Adrenal gland (tissue), 12 donors: ENCODE measurements around the gene PLIN5. TPM values are rescaled to one million over a fixed set of nuclear protein-coding genes. Genes with fewer than 3 reads are reported as not detected.

Experiments
- DNase-seq, 7 donors: peaks; one replicate each; pipeline ENCODE4 v3.0.0-alpha.2; 2019 to 2020
- H3K27ac ChIP-seq, 5 donors: fragments of 200-600 bp; sonication (generic) in 4 of 5; 1 replicate in 3 of 5; 2 replicates in 2 of 5; pipeline versions ENCODE4 v1.5.1 to v1.8.0; 2016 to 2020; ENCODE audit warnings: mild to moderate bottlenecking in 1 of 5
- H3K27me3 ChIP-seq: fragments of 200-600 bp; 2 replicates; pipeline ENCODE4 v1.8.0; 2021
- H3K36me3 ChIP-seq, 2 donors: fragments of 200-600 bp; replicated peaks in 1 of 2; 1 replicate in 1 of 2; 2 replicates in 1 of 2; pipeline versions ENCODE4 v1.5.1 to v1.8.0; 2018 to 2022
- H3K4me1 ChIP-seq, 2 donors: fragments of 200-600 bp; replicated peaks in 1 of 2; 1 replicate in 1 of 2; 2 replicates in 1 of 2; pipeline versions ENCODE4 v1.5.1 to v1.8.0; 2018 to 2021
- H3K4me3 ChIP-seq, 4 donors: fragments of 200-600 bp; sonication (generic) in 3 of 4; one replicate each; pipeline ENCODE4 v1.5.1; 2016 to 2018
- H3K9me3 ChIP-seq, 3 donors: fragments of 200-600 bp; sonication (generic) in 1 of 3; replicated peaks in 1 of 3; 1 replicate in 2 of 3; 2 replicates in 1 of 3; pipeline versions ENCODE4 v1.5.1 to v1.8.0; 2016 to 2021
- CTCF ChIP-seq, 6 experiments: fragments of 450-650 bp in 4 of 6; fragments of 200-600 bp in 2 of 6; sonication (generic) in 1 of 6; IDR thresholded peaks; 1 replicate in 5 of 6; 2 replicates in 1 of 6; pipeline versions ENCODE4 v1.5.1 to v1.8.0; 2016 to 2021; ENCODE audit warnings: antibody characterized with exemption in 6 of 6, mild to moderate bottlenecking in 2 of 6, moderate library complexity in 1 of 6
- POLR2A ChIP-seq, 2 donors: fragments of 450-650 bp; IDR thresholded peaks; one replicate each; pipeline ENCODE4 v1.6.1; 2017; ENCODE audit warnings: antibody characterized with exemption in 2 of 2, mild to moderate bottlenecking in 2 of 2, moderate library complexity in 1 of 2
- WGBS, 4 donors: extraction: QIAGEN DNeasy Blood & Tissue Kit in 2 of 4; methylation state at CpG; one replicate each; pipeline versions ENCODE4 v1.1.5 to v1.1.7; 2013 to 2017; 5-methylcytosine and 5-hydroxymethylcytosine counted together
- intact Hi-C, 2 donors: fragments of 100-400 bp; cut with DNase I; formaldehyde crosslinking; loops; one replicate each; pipeline versions ENCODE4 v1.14.1 to v1.15.0; 2022 to 2023
- polyA plus RNA-seq, 3 donors: library from polyadenylated mRNA; stranded (reverse); fragments of 200-250 nt in 2 of 3; fragments of 350-450 nt in 1 of 3; fragmentation: Illumina TruSeq in 1 of 3; extraction: RNeasy Lipid Tissue Mini Kit (QIAGEN cat#74804) in 1 of 3; gene quantifications; one replicate each; pipeline ENCODE4 v1.2.3, GENCODE V29; 2013 to 2014
- total RNA-seq, 9 donors: library from RNA; depleted of rRNA in 4 of 9; stranded (reverse); fragments of >200 nt in 4 of 9; fragments of 120-200 nt in 1 of 9; fragmentation: NEBNext Ultra II Directional in 1 of 9; extraction: Animal tissue kit (Norgen Biotek cat#: 25700) in 1 of 9; gene quantifications; one replicate each; pipeline versions ENCODE4 v1.1.0 to v1.2.4, GENCODE V29; 2013 to 2023
- donor health status: healthy with polysubstance abuse.
- donor health status: Bipolar disorder and iron deficiency.
- donor health status: DM: yes; HTN: yes; CAD: no.
- donor health status: DM: no; HTN: no; CAD: no.
- donor health status: DM: no; HTN: no; CAD: no.
- donor health status: DM: yes; HTN: yes; CAD: no.

PLIN5 gene
- total and polyA plus RNA-seq, 12 donors = 0.57 to 47.6 (median 7.2) TPM

GRCh38 chr19:4504297-4504701, 30.7 kb downstream of the PLIN5 start:
- intact Hi-C loops = no loop called here
- H3K9me3 ChIP-seq = no peaks in the 10 kb centered on the region
- no peak for DNase-seq
- H3K36me3 ChIP-seq = peaks cover 0 to 32% of the 10 kb centered on the region in 2 donors
- peaks cover 0 to 8% of the 10 kb centered on the region in 2 donors for H3K4me1 ChIP-seq
- TF ChIP-seq POLR2A (IDR thresholded peaks at IDR 0.05) (no peak), CTCF (IDR thresholded peaks at IDR 0.05) (no peak)
- no peaks in the 10 kb centered on the region for H3K27me3 ChIP-seq
- H3K4me3 ChIP-seq = no peak overlapping the region
- no peak overlapping the region for H3K27ac ChIP-seq
- WGBS, 4 donors = 85 to 100% (median 91%) methylated on average over 3 to 23 of the region's 23 CpGs

- Histone ChIP-seq H3K9me3 (no peaks in the 10 kb centered on the region), H3K4me1 (peaks cover 0 to 8% of the 10 kb centered on the region in 2 donors), H3K36me3 (peaks cover 0 to 37% of the 10 kb centered on the region in 2 donors), H3K27ac (no peak overlapping the region), H3K27me3 (no peaks in the 10 kb centered on the region), H3K4me3 (no peak overlapping the region)
- TF ChIP-seq CTCF (IDR thresholded peaks at IDR 0.05) (no peak), POLR2A (IDR thresholded peaks at IDR 0.05) (no peak)
- 83 to 95% (median 89%) methylated on average over 3 to 10 of the region's 10 CpGs for WGBS, 4 donors
- intact Hi-C loops = no loop called here
- DNase-seq = no peak
These were observed 31.2 kb downstream of the PLIN5 start for GRCh38 chr19:4503825-4504170.

GRCh38 chr19:4503132-4503824, 31.7 kb downstream of the PLIN5 start:
- peaks cover 0 to 8% of the 10 kb centered on the region in 2 donors for H3K4me1 ChIP-seq
- WGBS, 4 donors = 89 to 98% (median 93%) methylated on average over 10 to 25 of the region's 25 CpGs
- H3K9me3 ChIP-seq = no peaks in the 10 kb centered on the region
- H3K4me3 ChIP-seq = no peak overlapping the region
- H3K27me3 ChIP-seq = no peaks in the 10 kb centered on the region
- H3K36me3 ChIP-seq = peaks cover 0 to 43% of the 10 kb centered on the region in 2 donors
- intact Hi-C loops = no loop called here
- no peak overlapping the region for H3K27ac ChIP-seq
- no peak for TF ChIP-seq CTCF (IDR thresholded peaks at IDR 0.05)
- no peak for TF ChIP-seq POLR2A (IDR thresholded peaks at IDR 0.05)
- DNase-seq = no peak

GRCh38 chr19:4502282-4503131, 32.5 kb downstream of the PLIN5 start:
- WGBS, 4 donors = 88 to 92% (median 90%) methylated on average over 21 to 37 of the region's 37 CpGs
- peaks cover 0 to 8% of the 10 kb centered on the region in 2 donors for H3K4me1 ChIP-seq
- H3K27ac ChIP-seq = no peak overlapping the region
- TF ChIP-seq CTCF (IDR thresholded peaks at IDR 0.05) (no peak), POLR2A (IDR thresholded peaks at IDR 0.05) (no peak)
- no peak overlapping the region for H3K4me3 ChIP-seq
- intact Hi-C loops = no loop called here
- H3K9me3 ChIP-seq = no peaks in the 10 kb centered on the region
- DNase-seq = no peak
- no peaks in the 10 kb centered on the region for H3K27me3 ChIP-seq
- H3K36me3 ChIP-seq = peaks cover 0 to 50% of the 10 kb centered on the region in 2 donors
